HUES64 (cell line): Measurements from ENCODE around the gene TSSK6.

ENCODE experiments used
- H3K27ac ChIP-seq: 2 replicates; pipeline ENCODE4 v1.7.0; 2013; ENCODE audit warnings: low read depth, low read length, inconsistent platforms
- H3K27me3 ChIP-seq: 2 replicates; pipeline ENCODE4 v1.6.1; 2013; ENCODE audit warnings: mild to moderate bottlenecking, low read length; ENCODE audit not compliant: insufficient read depth
- H3K36me3 ChIP-seq: 2 replicates; pipeline ENCODE4 v1.6.1; 2013; ENCODE audit warnings: mild to moderate bottlenecking, low read length; ENCODE audit not compliant: insufficient read depth
- H3K4me1 ChIP-seq: 2 replicates; pipeline ENCODE4 v1.6.1; 2013; ENCODE audit warnings: mild to moderate bottlenecking, low read length, moderate library complexity; ENCODE audit not compliant: insufficient read depth
- H3K4me3 ChIP-seq: 2 replicates; pipeline ENCODE4 v1.5.1; 2013; ENCODE audit warnings: mild to moderate bottlenecking, low read length, moderate library complexity
- H3K9ac ChIP-seq: 2 replicates; pipeline ENCODE4 v1.6.1; 2013; ENCODE audit warnings: mild to moderate bottlenecking, low read depth, low read length
- H3K9me3 ChIP-seq: 2 replicates; pipeline ENCODE4 v1.6.1; 2013; ENCODE audit warnings: low read depth, low read length; ENCODE audit not compliant: insufficient read depth
- WGBS: fragments of 150-250, 120-280 bp; methylation state at CpG from one replicate; pipeline ENCODE4 v1.1.7; 2013; ENCODE audit warnings: missing lambda C conversion rate; 5-methylcytosine and 5-hydroxymethylcytosine counted together

TSSK6 gene

GRCh38 chr19:19513682-19514081 lies 1.7 kb downstream of the TSSK6 start:
- Histone ChIP-seq H3K4me3 (no peak overlapping the region), H3K4me1 (no peaks in the 10 kb centered on the region), H3K9me3 (no peaks in the 10 kb centered on the region), H3K27me3 (no peaks in the 10 kb centered on the region), H3K9ac (no peak overlapping the region), H3K27ac (no peak overlapping the region), H3K36me3 (peaks cover 4% of the 10 kb centered on the region; the same call in 1 of the 2 replicates)
- WGBS, result 94% methylated on average over 17 of the region's 17 CpGs

- no peaks in the 10 kb centered on the region for H3K9me3 ChIP-seq
- H3K4me3 ChIP-seq, result no peak overlapping the region
- H3K27me3 ChIP-seq, result no peaks in the 10 kb centered on the region
- 61% methylated on average over 6 of the region's 6 CpGs for WGBS
- no peak overlapping the region for H3K9ac ChIP-seq
- H3K27ac ChIP-seq, result no peak overlapping the region
- no peaks in the 10 kb centered on the region for H3K4me1 ChIP-seq
- peaks cover 24% of the 10 kb centered on the region for H3K36me3 ChIP-seq
Observed at GRCh38 chr19:19510432-19510831, 4.9 kb downstream of the TSSK6 start.

- Histone ChIP-seq H3K4me3 (no peak overlapping the region), H3K9ac (no peak overlapping the region), H3K9me3 (no peaks in the 10 kb centered on the region), H3K27ac (no peak overlapping the region; the same call in 1 of the 2 replicates), H3K4me1 (no peaks in the 10 kb centered on the region), H3K36me3 (peaks cover 46% of the 10 kb centered on the region), H3K27me3 (no peaks in the 10 kb centered on the region)
- 93% methylated on average over 11 of the region's 11 CpGs for WGBS
Observed at GRCh38 chr19:19508217-19508616, 7.1 kb downstream of the TSSK6 start.

- Histone ChIP-seq H3K9ac (no peak overlapping the region), H3K27me3 (no peaks in the 10 kb centered on the region), H3K36me3 (peaks cover 55% of the 10 kb centered on the region), H3K4me1 (no peaks in the 10 kb centered on the region), H3K9me3 (no peaks in the 10 kb centered on the region), H3K27ac (no peak overlapping the region), H3K4me3 (no peak overlapping the region)
- 90% methylated on average over 8 of the region's 8 CpGs for WGBS
Observed at GRCh38 chr19:19507354-19507753, 8.0 kb downstream of the TSSK6 start.

GRCh38 chr19:19506592-19506991 lies 8.8 kb downstream of the TSSK6 start:
- H3K4me3 ChIP-seq, result no peak overlapping the region
- H3K9ac ChIP-seq, result no peak overlapping the region
- H3K4me1 ChIP-seq, result no peaks in the 10 kb centered on the region
- no peaks in the 10 kb centered on the region for H3K27me3 ChIP-seq
- peaks cover 63% of the 10 kb centered on the region for H3K36me3 ChIP-seq
- H3K27ac ChIP-seq, result no peak overlapping the region
- no peaks in the 10 kb centered on the region for H3K9me3 ChIP-seq
- WGBS, result 97% methylated on average over 12 of the region's 12 CpGs

- Histone ChIP-seq H3K27ac (no peak overlapping the region), H3K9ac (no peak overlapping the region), H3K4me1 (no peaks in the 10 kb centered on the region), H3K9me3 (no peaks in the 10 kb centered on the region), H3K36me3 (peaks cover 71% of the 10 kb centered on the region), H3K27me3 (no peaks in the 10 kb centered on the region), H3K4me3 (no peak overlapping the region)
- WGBS, result 96% methylated on average over 26 of the region's 27 CpGs
Observed at GRCh38 chr19:19505669-19506326, 9.6 kb downstream of the TSSK6 start.

- H3K9ac ChIP-seq, result no peak overlapping the region
- no peak overlapping the region for H3K27ac ChIP-seq
- H3K36me3 ChIP-seq, result peaks cover 78% of the 10 kb centered on the region
- no peaks in the 10 kb centered on the region for H3K9me3 ChIP-seq
- no peak overlapping the region for H3K4me3 ChIP-seq
- no peaks in the 10 kb centered on the region for H3K4me1 ChIP-seq
- H3K27me3 ChIP-seq, result no peaks in the 10 kb centered on the region
- 95% methylated on average over 23 of the region's 23 CpGs for WGBS
Observed at GRCh38 chr19:19504754-19505668, 10.3 kb downstream of the TSSK6 start.

GRCh38 chr19:19502808-19503602 lies 12.3 kb downstream of the TSSK6 start:
- 95% methylated on average over 18 of the region's 18 CpGs for WGBS
- Histone ChIP-seq H3K27ac (no peak overlapping the region), H3K4me1 (no peaks in the 10 kb centered on the region)

GRCh38 chr19:19502281-19502680 lies 13.1 kb downstream of the TSSK6 start:
- Histone ChIP-seq H3K27me3 (no peaks in the 10 kb centered on the region), H3K4me3 (no peak overlapping the region), H3K27ac (no peak overlapping the region), H3K36me3 (peaks cover 100% of the 10 kb centered on the region), H3K9me3 (no peaks in the 10 kb centered on the region), H3K4me1 (no peaks in the 10 kb centered on the region), H3K9ac (no peak overlapping the region)
- 97% methylated on average over 19 of the region's 19 CpGs for WGBS

More at GRCh38 chr19:19502808-19503602, 12.3 kb downstream of the TSSK6 start:
- H3K4me3 ChIP-seq, result no peak overlapping the region
- H3K36me3 ChIP-seq, result peaks cover 98% of the 10 kb centered on the region
- H3K9ac ChIP-seq, result no peak overlapping the region
- no peaks in the 10 kb centered on the region for H3K9me3 ChIP-seq
- no peaks in the 10 kb centered on the region for H3K27me3 ChIP-seq

- H3K36me3 ChIP-seq, result peaks cover 100% of the 10 kb centered on the region
- H3K4me3 ChIP-seq, result no peak overlapping the region
- 96% methylated on average over 26 of the region's 26 CpGs for WGBS
- no peaks in the 10 kb centered on the region for H3K27me3 ChIP-seq
- H3K4me1 ChIP-seq, result no peaks in the 10 kb centered on the region
- H3K9me3 ChIP-seq, result no peaks in the 10 kb centered on the region
- H3K27ac ChIP-seq, result no peak overlapping the region
- H3K9ac ChIP-seq, result no peak overlapping the region
Observed at GRCh38 chr19:19501798-19502197, 13.6 kb downstream of the TSSK6 start.
